ENCODE results near the gene SENP8. TPM values are rescaled to one million over a fixed set of nuclear protein-coding genes. Genes with fewer than 3 reads are reported as not detected.

The SENP8 gene
- total RNA-seq, 2 donors from 2014 or later: 2.7 to 3.1 TPM

- intact Hi-C loops (cut with DNase I, micrococcal nuclease): no loop called here
- no peak for DNase-seq
- ATAC-seq: no peak
These were observed 71.2 kb downstream of the SENP8 start for GRCh38 chr15:72189250-72189902.

DNA sequence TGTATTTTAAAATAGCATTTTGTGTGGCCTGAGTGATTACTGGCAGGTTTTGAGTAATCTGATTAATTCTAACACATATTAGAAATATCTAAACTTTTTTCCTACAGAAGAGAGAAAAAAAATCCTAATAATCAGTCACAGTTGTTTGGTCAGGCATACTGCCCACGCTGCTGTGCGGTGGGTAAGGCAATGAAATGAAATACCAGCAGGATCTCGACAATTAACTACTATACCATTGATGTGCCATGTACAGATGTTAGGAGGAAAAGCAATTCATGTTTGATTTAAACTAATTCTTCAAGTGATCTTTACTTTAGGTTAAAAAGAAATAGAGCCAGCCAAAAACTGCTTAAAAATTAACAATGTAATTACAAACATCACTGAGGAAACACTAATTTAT, 74.2 kb downstream of the SENP8 start:
- ATAC-seq (no peak), DNase-seq (no peak)
- intact Hi-C loops (cut with DNase I, micrococcal nuclease): loop anchor here in 1 of 2 donors (10.0 kb wide), 1 partner anchor 82 kb away; the partner anchor contains the start of gene PARP6

Other genes starting within 250 kb of the SENP8 start
- gene MYO9A, start 253 bp upstream of the SENP8 start, total RNA-seq: 10 to 100 TPM; 43.1 to 45.6 TPM
- 1 to 10 TPM; 1.0 to 6.3 TPM for gene GRAMD2A, start 79.4 kb downstream of the SENP8 start, total RNA-seq
- gene PKM, start 112.8 kb downstream of the SENP8 start, total RNA-seq: 100 to 1,000 TPM; 407 to 466 TPM
- gene PARP6, start 154.2 kb downstream of the SENP8 start, total RNA-seq: 10 to 100 TPM; 39.1 to 40.8 TPM
- gene CELF6, start 201.8 kb downstream of the SENP8 start, total RNA-seq: 1 to 10 TPM; 1.1 to 1.2 TPM